Esophagus squamous epithelium (tissue), 5 donors: ENCODE measurements around the gene HEATR1. TPM values are rescaled to one million over a fixed set of nuclear protein-coding genes. Genes with fewer than 3 reads are reported as not detected.
"Not testable (repeated sequence)": the region's sequence is repeated elsewhere in the genome, so short reads cannot be mapped to it uniquely, and the experiment has no call there.

ENCODE experiments used
- DNase-seq: peaks from one replicate; lab custom pipeline; 2025; lab: John Stamatoyannopoulos, UW
- H3K27ac ChIP-seq, 4 donors: fragments of 200-600 bp; sonication (generic); one replicate each; pipeline ENCODE4 v1.5.1; 2016 to 2019; ENCODE audit warnings: mild to moderate bottlenecking in 1 of 4
- H3K27me3 ChIP-seq, 4 donors: fragments of 200-600 bp; sonication (generic); 1 replicate in 3 of 4; 2 replicates in 1 of 4; pipeline versions ENCODE4 v1.5.1 to v1.6.0; 2017 to 2021; ENCODE audit warnings: antibody characterized with exemption in 1 of 4
- H3K36me3 ChIP-seq, 3 donors: fragments of 200-600 bp; sonication (generic); one replicate each; pipeline ENCODE4 v1.5.1; 2016 to 2019
- H3K4me1 ChIP-seq, 3 donors: fragments of 200-600 bp; sonication (generic); one replicate each; pipeline ENCODE4 v1.5.1; 2017 to 2019
- H3K4me3 ChIP-seq, 4 donors: fragments of 200-600 bp; sonication (generic); 1 replicate in 3 of 4; 2 replicates in 1 of 4; pipeline ENCODE4 v1.5.1; 2016 to 2019; ENCODE audit warnings: mild to moderate bottlenecking in 2 of 4, moderate library complexity in 1 of 4
- H3K9me3 ChIP-seq, 3 donors: fragments of 200-600 bp; sonication (generic); one replicate each; pipeline ENCODE4 v1.5.1; 2016 to 2019
- CTCF ChIP-seq, 6 experiments: fragments of 450-650 bp in 4 of 6; fragments of 200-600 bp in 2 of 6; sonication (generic) in 2 of 6; IDR thresholded peaks; one replicate each; pipeline ENCODE4 v1.5.1; 2016 to 2019; ENCODE audit warnings: antibody characterized with exemption in 6 of 6, mild to moderate bottlenecking in 4 of 6, moderate library complexity in 4 of 6
- POLR2A ChIP-seq, 4 donors: fragments of 450-650 bp; IDR thresholded peaks; one replicate each; pipeline ENCODE4 v1.6.1; 2017; ENCODE audit warnings: antibody characterized with exemption in 4 of 4, mild to moderate bottlenecking in 4 of 4, moderate library complexity in 3 of 4
- WGBS, 2 donors: methylation state at CpG; one replicate each; pipeline ENCODE4 v1.1.5; 2018; 5-methylcytosine and 5-hydroxymethylcytosine counted together
- intact Hi-C: fragments of 100-400 bp; cut with DNase I; formaldehyde crosslinking; loops from one replicate; pipeline ENCODE4 v1.15.0; 2022
- total RNA-seq, 4 donors: library from RNA; depleted of rRNA; stranded (reverse); fragments of >200 nt; gene quantifications; one replicate each; pipeline ENCODE4 v1.1.0, GENCODE V29; 2016
- donor health status: DM: yes; HTN: yes; CAD: no.

Gene HEATR1
- total RNA-seq, 4 donors from 2014 or later: 12.4 to 38.9 (median 23.9) TPM

- WGBS, 2 donors: 98 to 100% methylated on average over 3 of the region's 3 CpGs
- intact Hi-C loops: no loop called here
- H3K4me3 ChIP-seq: no peak overlapping the region
- no peaks in the 10 kb centered on the region for H3K9me3 ChIP-seq
- DNase-seq: no peak
- no peak for TF ChIP-seq CTCF (IDR thresholded peaks at IDR 0.05)
- no peaks in the 10 kb centered on the region for H3K27me3 ChIP-seq
- no peaks in the 10 kb centered on the region for H3K4me1 ChIP-seq
- peaks cover 6 to 100% (median 12%) of the 10 kb centered on the region in 3 donors for H3K36me3 ChIP-seq
- no peak overlapping the region for H3K27ac ChIP-seq
Measured at GRCh38 chr1:236578661-236579060, 25.7 kb downstream of the HEATR1 start.

GRCh38 chr1:236577041-236577440, 27.3 kb downstream of the HEATR1 start:
- DNase-seq, H3K27me3 ChIP-seq, intact Hi-C loops, H3K4me1 ChIP-seq, H3K4me3 ChIP-seq, H3K9me3 ChIP-seq, H3K27ac ChIP-seq: not testable (repeated sequence)
- peaks cover 3 to 100% (median 6%) of the 10 kb centered on the region in 3 donors for H3K36me3 ChIP-seq
- WGBS, 2 donors: 79 to 86% methylated on average over 5 to 7 of the region's 7 CpGs

- DNase-seq: no peak
- Histone ChIP-seq H3K27ac (no peak overlapping the region), H3K27me3 (no peaks in the 10 kb centered on the region), H3K9me3 (no peaks in the 10 kb centered on the region), H3K4me3 (no peak overlapping the region), H3K4me1 (no peaks in the 10 kb centered on the region), H3K36me3 (peaks cover 0 to 100% (median 10%) of the 10 kb centered on the region in 3 donors)
- 50 to 62% methylated on average over 2 of the region's 2 CpGs for WGBS, 2 donors
- intact Hi-C loops: no loop called here
- TF ChIP-seq CTCF (IDR thresholded peaks at IDR 0.05) (no peak), POLR2A (IDR thresholded peaks at IDR 0.05) (no peak)
Measured at GRCh38 chr1:236576004-236576403, 28.3 kb downstream of the HEATR1 start.

GRCh38 chr1:236575523-236575922, 28.8 kb downstream of the HEATR1 start:
- no peak overlapping the region for H3K4me3 ChIP-seq
- no peak overlapping the region for H3K27ac ChIP-seq
- WGBS, 2 donors: 72 to 91% methylated on average over 3 of the region's 3 CpGs
- H3K27me3 ChIP-seq: no peaks in the 10 kb centered on the region
- intact Hi-C loops: no loop called here
- TF ChIP-seq POLR2A (IDR thresholded peaks at IDR 0.05) (no peak), CTCF (IDR thresholded peaks at IDR 0.05) (no peak)
- peaks cover 0 to 100% (median 11%) of the 10 kb centered on the region in 3 donors for H3K36me3 ChIP-seq
- H3K4me1 ChIP-seq: no peaks in the 10 kb centered on the region
- no peaks in the 10 kb centered on the region for H3K9me3 ChIP-seq
- DNase-seq: no peak

GRCh38 chr1:236568285-236568894, 35.9 kb downstream of the HEATR1 start:
- no peak for DNase-seq
- intact Hi-C loops: no loop called here
- WGBS, 2 donors: 65 to 79% methylated on average over 2 of the region's 2 CpGs
- Histone ChIP-seq H3K36me3 (peaks cover 17 to 100% (median 40%) of the 10 kb centered on the region in 3 donors), H3K4me1 (no peaks in the 10 kb centered on the region), H3K4me3 (no peak overlapping the region), H3K9me3 (no peaks in the 10 kb centered on the region), H3K27ac (no peak overlapping the region), H3K27me3 (no peaks in the 10 kb centered on the region)
- no peak for TF ChIP-seq POLR2A (IDR thresholded peaks at IDR 0.05)
- TF ChIP-seq CTCF (IDR thresholded peaks at IDR 0.05): no peak
